NCI-H146 treated with DMSO at 0.1 percent for 48 hours (cell line): Measurements from ENCODE around the gene PAK6.

Experiments used
- DNase-seq: peaks from one replicate; lab custom pipeline; 2025; ENCODE audit not compliant: unreplicated experiment; lab: John Stamatoyannopoulos, UW

PAK6 gene

GRCh38 chr15:40238532-40239403 is at the start of gene PAK6:
Gene PAK6 (plus strand): TSS chr15:40239063. CDS start chr15:40264786, 25,723 bp downstream.
- DNase-seq, result peak; percentile 62

GRCh38 chr15:40190591-40190990 is 48.3 kb upstream of the PAK6 start:
- no peak for DNase-seq

- no peak for DNase-seq
Observed at GRCh38 chr15:40192942-40193341, 45.9 kb upstream of the PAK6 start.

- no peak for DNase-seq
Observed at GRCh38 chr15:40197434-40197833, 41.4 kb upstream of the PAK6 start.

GRCh38 chr15:40198355-40199085 is 40.3 kb upstream of the PAK6 start:
- DNase-seq, result no peak

GRCh38 chr15:40204100-40204499 is 34.8 kb upstream of the PAK6 start:
- no peak for DNase-seq

GRCh38 chr15:40217166-40217824 is 21.6 kb upstream of the PAK6 start:
- DNase-seq, result peak; percentile 37

- DNase-seq, result no peak
Observed at GRCh38 chr15:40219801-40220200, 19.1 kb upstream of the PAK6 start.

- no peak for DNase-seq
Observed at GRCh38 chr15:40222131-40222530, 16.7 kb upstream of the PAK6 start.

GRCh38 chr15:40226736-40227135 is 12.1 kb upstream of the PAK6 start:
- DNase-seq, result no peak

- DNase-seq, result no peak
Observed at GRCh38 chr15:40229316-40229715, 9.5 kb upstream of the PAK6 start.

GRCh38 chr15:40229956-40230355 is 8.9 kb upstream of the PAK6 start:
- DNase-seq, result no peak

GRCh38 chr15:40232625-40233070 is 6.2 kb upstream of the PAK6 start:
- DNase-seq, result no peak

- no peak for DNase-seq
Observed at GRCh38 chr15:40233727-40234577, 4.9 kb upstream of the PAK6 start.

GRCh38 chr15:40234783-40235182 is 4.1 kb upstream of the PAK6 start:
- DNase-seq, result no peak

- DNase-seq, result no peak
Observed at GRCh38 chr15:40235201-40235885, 3.5 kb upstream of the PAK6 start.

GRCh38 chr15:40239404-40239692 is 485 bp downstream of the PAK6 start:
- DNase-seq, result no peak

- DNase-seq, result no peak
Observed at GRCh38 chr15:40239693-40240618, 1.1 kb downstream of the PAK6 start.

- DNase-seq, result no peak
Observed at GRCh38 chr15:40240619-40241221, 1.9 kb downstream of the PAK6 start.
